Nephron progenitor cell (in vitro differentiated cells): ENCODE data around the gene HEG1.

ENCODE experiments used
- DNase-seq: peaks from one replicate; pipeline ENCODE4 v3.0.0; 2021
- H3K27ac Mint-ChIP-seq: 2 replicates; pipeline ENCODE4 v1.8.0; 2021; ENCODE audit warnings: mild to moderate bottlenecking, moderate library complexity, mixed read lengths
- H3K27me3 Mint-ChIP-seq: 2 replicates; pipeline ENCODE4 v1.8.0; 2021; ENCODE audit warnings: mild to moderate bottlenecking, low read depth, mixed read lengths; ENCODE audit not compliant: poor library complexity
- H3K36me3 Mint-ChIP-seq: 2 replicates; pipeline ENCODE4 v1.8.0; 2021; ENCODE audit warnings: low read depth, mixed read lengths
- H3K4me1 Mint-ChIP-seq: 2 replicates; pipeline ENCODE4 v1.8.0; 2021; ENCODE audit warnings: mixed read lengths
- H3K4me3 Mint-ChIP-seq: 2 replicates; pipeline ENCODE4 v1.8.0; 2021; ENCODE audit warnings: mild to moderate bottlenecking, moderate library complexity, mixed read lengths
- H3K9me3 Mint-ChIP-seq: 2 replicates; pipeline ENCODE4 v1.8.0; 2021; ENCODE audit warnings: mild to moderate bottlenecking, moderate library complexity, mixed read lengths
- CTCF ChIP-seq: fragments of 200-600 bp; sonication (generic); IDR thresholded peaks from 2 replicates; pipeline ENCODE4 v1.5.0; 2021; ENCODE audit warnings: antibody characterized with exemption

HEG1 gene

GRCh38 chr3:125013095-125013494 is 42.7 kb downstream of the HEG1 start:
- Mint-ChIP-seq H3K4me3 (no peak overlapping the region), H3K9me3 (no peaks in the 10 kb centered on the region), H3K36me3 (peaks cover 59% of the 10 kb centered on the region), H3K4me1 (peaks cover 22% of the 10 kb centered on the region), H3K27me3 (no peaks in the 10 kb centered on the region), H3K27ac (no peak overlapping the region)
- DNase-seq, result no peak
- no peak for TF ChIP-seq CTCF

- H3K4me3 Mint-ChIP-seq, result no peak overlapping the region
- H3K9me3 Mint-ChIP-seq, result no peaks in the 10 kb centered on the region
- TF ChIP-seq CTCF, result no peak
- H3K27ac Mint-ChIP-seq, result peak overlapping the region; percentile 73
- H3K4me1 Mint-ChIP-seq, result peaks cover 22% of the 10 kb centered on the region
- DNase-seq, result no peak
- H3K27me3 Mint-ChIP-seq, result no peaks in the 10 kb centered on the region
- peaks cover 59% of the 10 kb centered on the region for H3K36me3 Mint-ChIP-seq
Measured at GRCh38 chr3:125011941-125012340, 43.9 kb downstream of the HEG1 start.

- peaks cover 4% of the 10 kb centered on the region for H3K27me3 Mint-ChIP-seq
- no peak overlapping the region for H3K4me3 Mint-ChIP-seq
- no peak for DNase-seq
- peaks cover 57% of the 10 kb centered on the region for H3K36me3 Mint-ChIP-seq
- no peak overlapping the region for H3K27ac Mint-ChIP-seq
- no peaks in the 10 kb centered on the region for H3K9me3 Mint-ChIP-seq
- H3K4me1 Mint-ChIP-seq, result peaks cover 31% of the 10 kb centered on the region
- no peak for TF ChIP-seq CTCF
Measured at GRCh38 chr3:125010393-125010792, 45.4 kb downstream of the HEG1 start.

- H3K27ac Mint-ChIP-seq, result no peak overlapping the region
- TF ChIP-seq CTCF, result no peak
- H3K4me3 Mint-ChIP-seq, result no peak overlapping the region
- peaks cover 43% of the 10 kb centered on the region for H3K4me1 Mint-ChIP-seq
- peaks cover 51% of the 10 kb centered on the region for H3K36me3 Mint-ChIP-seq
- no peaks in the 10 kb centered on the region for H3K9me3 Mint-ChIP-seq
- DNase-seq, result no peak
- peaks cover 6% of the 10 kb centered on the region for H3K27me3 Mint-ChIP-seq
Measured at GRCh38 chr3:125008766-125009165, 47.0 kb downstream of the HEG1 start.

GRCh38 chr3:125006291-125006731 is 49.5 kb downstream of the HEG1 start:
- Mint-ChIP-seq H3K27me3 (peaks cover 6% of the 10 kb centered on the region), H3K27ac (no peak overlapping the region), H3K36me3 (peaks cover 43% of the 10 kb centered on the region), H3K9me3 (no peaks in the 10 kb centered on the region), H3K4me1 (peaks cover 50% of the 10 kb centered on the region), H3K4me3 (no peak overlapping the region)
- no peak for TF ChIP-seq CTCF
- DNase-seq, result no peak

GRCh38 chr3:125005676-125006075 is 50.1 kb downstream of the HEG1 start:
- H3K4me3 Mint-ChIP-seq, result no peak overlapping the region
- peaks cover 52% of the 10 kb centered on the region for H3K4me1 Mint-ChIP-seq
- no peak for TF ChIP-seq CTCF
- H3K9me3 Mint-ChIP-seq, result no peaks in the 10 kb centered on the region
- H3K27ac Mint-ChIP-seq, result no peak overlapping the region
- peaks cover 6% of the 10 kb centered on the region for H3K27me3 Mint-ChIP-seq
- DNase-seq, result no peak
- peaks cover 49% of the 10 kb centered on the region for H3K36me3 Mint-ChIP-seq
